ENCODE results near the gene CCDC187.
A peak's percentile ranks its signal among the peaks of the same experiment; 100 is the strongest.

CCDC187 gene

GRCh38 chr9:136339173-136339957 lies 35.5 kb upstream of the CCDC187 start:
- peak; percentile 11 for DNase-seq

- no peak for DNase-seq
Observed at GRCh38 chr9:136338511-136338910, 34.6 kb upstream of the CCDC187 start.

GRCh38 chr9:136337416-136338395 lies 33.8 kb upstream of the CCDC187 start:
- no peak for DNase-seq

GRCh38 chr9:136336881-136337280 lies 33.0 kb upstream of the CCDC187 start:
- no peak for DNase-seq

GRCh38 chr9:136336156-136336870 lies 32.4 kb upstream of the CCDC187 start:
- DNase-seq, result no peak

GRCh38 chr9:136335296-136336155 lies 31.6 kb upstream of the CCDC187 start:
- DNase-seq, result no peak

GRCh38 chr9:136334541-136334940 lies 30.6 kb upstream of the CCDC187 start:
- no peak for DNase-seq

- no peak for DNase-seq
Observed at GRCh38 chr9:136333486-136333885, 29.6 kb upstream of the CCDC187 start.

- DNase-seq, result no peak
Observed at GRCh38 chr9:136333045-136333444, 29.2 kb upstream of the CCDC187 start.

- no peak for DNase-seq
Observed at GRCh38 chr9:136332482-136332983, 28.6 kb upstream of the CCDC187 start.

GRCh38 chr9:136331556-136332481 lies 27.9 kb upstream of the CCDC187 start:
- DNase-seq, result no peak

GRCh38 chr9:136331030-136331429 lies 27.1 kb upstream of the CCDC187 start:
- no peak for DNase-seq

GRCh38 chr9:136330406-136330990 lies 26.6 kb upstream of the CCDC187 start:
- DNase-seq, result no peak

GRCh38 chr9:136329636-136330405 lies 25.9 kb upstream of the CCDC187 start:
- no peak for DNase-seq

- no peak for DNase-seq
Observed at GRCh38 chr9:136329211-136329627, 25.3 kb upstream of the CCDC187 start.

GRCh38 chr9:136328622-136329041 lies 24.7 kb upstream of the CCDC187 start:
- DNase-seq, result no peak

GRCh38 chr9:136328011-136328621 lies 24.2 kb upstream of the CCDC187 start:
- no peak for DNase-seq

- DNase-seq, result peak; percentile 12
Observed at GRCh38 chr9:136327304-136327974, 23.5 kb upstream of the CCDC187 start, which contains the start of gene GPSM1. TSS of gene GPSM1 (plus strand) at chr9:136327539. CDS start at chr9:136327696, 157 bp downstream.

Measured in stimulated activated naive CD4-positive, alpha-beta T cell treated with Interleukin-2 at 50 U/mL for 16 hours (primary cell).